ENCODE data around the gene EZR. TPM values are rescaled to one million over a fixed set of nuclear protein-coding genes. Genes with fewer than 3 reads are reported as not detected.

The EZR gene
- total and polyA plus RNA-seq, 2 of the 8 experiments (the other 6 are each of a cell fraction or from before 2014, with no cell fraction given), result 122 to 286 TPM

DNA sequence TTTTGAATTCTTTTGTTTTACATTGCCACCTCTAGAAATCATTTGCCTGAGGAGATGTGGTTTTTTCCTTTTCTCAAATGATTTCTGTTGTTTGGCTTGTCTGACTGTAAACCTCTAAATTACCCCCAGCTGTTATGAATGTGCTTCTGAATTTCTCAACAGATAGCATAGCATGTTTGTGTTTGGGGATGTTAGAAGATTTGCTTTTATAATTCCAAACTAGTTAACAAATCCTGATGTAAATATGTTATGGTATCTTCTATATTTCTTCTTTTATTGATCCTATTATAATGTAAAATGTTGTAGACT, 31.6 kb upstream of the EZR start:
- Histone ChIP-seq H3K9me3 (ENCODE audit: insufficient read depth in 2 of 2, low read depth in 1 of 2, low read length in 1 of 2) (no peaks in the 10 kb centered on the region), H3K18ac (ENCODE audit: extremely low read depth, low read length) (no peak overlapping the region), H2BK12ac (ENCODE audit: low read depth, low read length) (no peak overlapping the region), H3K4ac (replicated peaks; ENCODE audit: insufficient read length, low read depth, low read length) (no peak overlapping the region), H3K79me2 (ENCODE audit: control insufficient read depth in 1 of 2, insufficient read depth in 2 of 2, low read length in 2 of 2) (no peaks in the 10 kb centered on the region), H3K4me2 (ENCODE audit: insufficient read depth in 1 of 2, low read depth in 2 of 2, low read length in 2 of 2) (no peak overlapping the region), H4K8ac (ENCODE audit: extremely low read depth, insufficient read depth, low read length) (no peak overlapping the region), H3K36me3 (ENCODE audit: control insufficient read depth in 2 of 4, insufficient read depth in 4 of 4, low read length in 3 of 4) (no peaks in the 10 kb centered on the region), H3K56ac (replicated peaks; ENCODE audit: insufficient read length, low read depth, low read length) (no peak overlapping the region), H2BK15ac (ENCODE audit: low read length) (no peak overlapping the region), H4K91ac (replicated peaks; ENCODE audit: insufficient read length, low read length) (no peak overlapping the region), H3K79me1 (ENCODE audit: low read depth, low read length) (no peaks in the 10 kb centered on the region), H3K27ac (ENCODE audit: low read depth, low read length) (no peak overlapping the region), H3K4me1 (replicated peaks in 1 of 4; ENCODE audit: control insufficient read depth in 3 of 4, insufficient read depth in 4 of 4, low read length in 3 of 4) (peaks cover 12 to 29% (median 25%) of the 10 kb centered on the region in 4 experiments), H2AFZ (ENCODE audit: low read length) (no peak overlapping the region), H3K9ac (replicated peaks in 1 of 4; ENCODE audit: extremely low read depth in 1 of 4, low read depth in 3 of 4, low read length in 3 of 4) (no peak overlapping the region), H2BK5ac (ENCODE audit: low read depth, low read length) (no peak overlapping the region), H3K4me3 (ENCODE audit: extremely low read depth in 1 of 4, insufficient read depth in 2 of 4, low read depth in 3 of 4, low read length in 4 of 4) (no peak overlapping the region), H3K23ac (ENCODE audit: insufficient read length) (no peak overlapping the region), H2BK20ac (ENCODE audit: low read length) (no peak overlapping the region), H3K14ac (ENCODE audit: insufficient read length) (no peak overlapping the region), H3K27me3 (replicated peaks in 1 of 4; ENCODE audit: control insufficient read depth in 3 of 4, extremely low read depth in 1 of 4, insufficient read depth in 3 of 4, low read length in 3 of 4) (no peaks in the 10 kb centered on the region), H2AK5ac (ENCODE audit: low read depth, low read length) (no peak overlapping the region), H4K5ac (ENCODE audit: insufficient read length, low read depth, low read length) (no peak overlapping the region), H3K23me2 (ENCODE audit: low read depth, low read length) (peaks cover 5% of the 10 kb centered on the region), H2BK120ac (replicated peaks; ENCODE audit: low read depth, low read length) (no peak overlapping the region), H4K20me1 (replicated peaks in 1 of 2; ENCODE audit: control insufficient read depth in 1 of 2, insufficient read depth in 2 of 2, low read length in 2 of 2) (peaks cover 0 to 4% of the 10 kb centered on the region in 2 experiments)
- ChIA-PET POLR2A (ENCODE audit: partially characterized antibody) (interaction anchor here (4.7 kb wide), 1 partner anchor 31 kb away, joined by 34 read pairs; the partner anchor contains the start of gene EZR), CTCF (ENCODE audit: partially characterized antibody) (interaction anchor here (1.5 kb wide), 1 partner anchor 28 kb away, joined by 3 read pairs; no protein-coding TSS in a partner anchor)
- DNase-seq (ENCODE audit: low read depth in 1 of 2, low spot score in 2 of 2) (no peak), FAIRE-seq (no peak)
- TF ChIP-seq GTF2F1 (IDR thresholded peaks at IDR 0.05; ENCODE audit: borderline replicate concordance, low read depth, low read length), result no peak
- TF ChIP-seq HDAC6 (IDR thresholded peaks at IDR 0.05; ENCODE audit: low read depth, low read length), result no peak
- TF ChIP-seq, protein P1, sequence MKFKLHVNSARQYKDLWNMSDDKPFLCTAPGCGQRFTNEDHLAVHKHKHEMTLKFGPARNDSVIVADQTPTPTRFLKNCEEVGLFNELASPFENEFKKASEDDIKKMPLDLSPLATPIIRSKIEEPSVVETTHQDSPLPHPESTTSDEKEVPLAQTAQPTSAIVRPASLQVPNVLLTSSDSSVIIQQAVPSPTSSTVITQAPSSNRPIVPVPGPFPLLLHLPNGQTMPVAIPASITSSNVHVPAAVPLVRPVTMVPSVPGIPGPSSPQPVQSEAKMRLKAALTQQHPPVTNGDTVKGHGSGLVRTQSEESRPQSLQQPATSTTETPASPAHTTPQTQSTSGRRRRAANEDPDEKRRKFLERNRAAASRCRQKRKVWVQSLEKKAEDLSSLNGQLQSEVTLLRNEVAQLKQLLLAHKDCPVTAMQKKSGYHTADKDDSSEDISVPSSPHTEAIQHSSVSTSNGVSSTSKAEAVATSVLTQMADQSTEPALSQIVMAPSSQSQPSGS (IDR thresholded peaks at IDR 0.05; ENCODE audit: low read length), result no peak
- TF ChIP-seq, protein P2, sequence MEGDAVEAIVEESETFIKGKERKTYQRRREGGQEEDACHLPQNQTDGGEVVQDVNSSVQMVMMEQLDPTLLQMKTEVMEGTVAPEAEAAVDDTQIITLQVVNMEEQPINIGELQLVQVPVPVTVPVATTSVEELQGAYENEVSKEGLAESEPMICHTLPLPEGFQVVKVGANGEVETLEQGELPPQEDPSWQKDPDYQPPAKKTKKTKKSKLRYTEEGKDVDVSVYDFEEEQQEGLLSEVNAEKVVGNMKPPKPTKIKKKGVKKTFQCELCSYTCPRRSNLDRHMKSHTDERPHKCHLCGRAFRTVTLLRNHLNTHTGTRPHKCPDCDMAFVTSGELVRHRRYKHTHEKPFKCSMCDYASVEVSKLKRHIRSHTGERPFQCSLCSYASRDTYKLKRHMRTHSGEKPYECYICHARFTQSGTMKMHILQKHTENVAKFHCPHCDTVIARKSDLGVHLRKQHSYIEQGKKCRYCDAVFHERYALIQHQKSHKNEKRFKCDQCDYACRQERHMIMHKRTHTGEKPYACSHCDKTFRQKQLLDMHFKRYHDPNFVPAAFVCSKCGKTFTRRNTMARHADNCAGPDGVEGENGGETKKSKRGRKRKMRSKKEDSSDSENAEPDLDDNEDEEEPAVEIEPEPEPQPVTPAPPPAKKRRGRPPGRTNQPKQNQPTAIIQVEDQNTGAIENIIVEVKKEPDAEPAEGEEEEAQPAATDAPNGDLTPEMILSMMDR (IDR thresholded peaks at IDR 0.05; ENCODE audit: control extremely low read depth in 1 of 3, insufficient read depth in 1 of 3, low read depth in 1 of 3, low read length in 3 of 3), result no peak
- TF ChIP-seq RXRA (IDR thresholded peaks at IDR 0.05; ENCODE audit: insufficient read depth, low read depth, low read length), result no peak
- no peak for TF ChIP-seq NANOG (IDR thresholded peaks at IDR 0.05; ENCODE audit: insufficient read depth, low read depth, low read length, poor library complexity, severe bottlenecking)
- no peak for TF ChIP-seq HDAC2 (IDR thresholded peaks at IDR 0.05; ENCODE audit: borderline replicate concordance in 1 of 2, low read depth in 2 of 2, low read length in 2 of 2)
- no peak for TF ChIP-seq JUND (IDR thresholded peaks at IDR 0.05; ENCODE audit: low read length)
- TF ChIP-seq GABPA (IDR thresholded peaks at IDR 0.05; ENCODE audit: borderline replicate concordance, insufficient read depth, low read length), result no peak
- TF ChIP-seq FOSL1 (IDR thresholded peaks at IDR 0.05; ENCODE audit: insufficient read depth, low read depth, low read length), result no peak
